ELR (cell line): ENCODE data around the gene PLRG1.
"Not testable (repeated sequence)": the region's sequence is repeated elsewhere in the genome, so short reads cannot be mapped to it uniquely, and the experiment has no call there.

Experiments used
- DNase-seq: peaks from one replicate; pipeline ENCODE4 v3.0.0-alpha.2; 2015; ENCODE audit warnings: low read depth

Gene PLRG1

DNA sequence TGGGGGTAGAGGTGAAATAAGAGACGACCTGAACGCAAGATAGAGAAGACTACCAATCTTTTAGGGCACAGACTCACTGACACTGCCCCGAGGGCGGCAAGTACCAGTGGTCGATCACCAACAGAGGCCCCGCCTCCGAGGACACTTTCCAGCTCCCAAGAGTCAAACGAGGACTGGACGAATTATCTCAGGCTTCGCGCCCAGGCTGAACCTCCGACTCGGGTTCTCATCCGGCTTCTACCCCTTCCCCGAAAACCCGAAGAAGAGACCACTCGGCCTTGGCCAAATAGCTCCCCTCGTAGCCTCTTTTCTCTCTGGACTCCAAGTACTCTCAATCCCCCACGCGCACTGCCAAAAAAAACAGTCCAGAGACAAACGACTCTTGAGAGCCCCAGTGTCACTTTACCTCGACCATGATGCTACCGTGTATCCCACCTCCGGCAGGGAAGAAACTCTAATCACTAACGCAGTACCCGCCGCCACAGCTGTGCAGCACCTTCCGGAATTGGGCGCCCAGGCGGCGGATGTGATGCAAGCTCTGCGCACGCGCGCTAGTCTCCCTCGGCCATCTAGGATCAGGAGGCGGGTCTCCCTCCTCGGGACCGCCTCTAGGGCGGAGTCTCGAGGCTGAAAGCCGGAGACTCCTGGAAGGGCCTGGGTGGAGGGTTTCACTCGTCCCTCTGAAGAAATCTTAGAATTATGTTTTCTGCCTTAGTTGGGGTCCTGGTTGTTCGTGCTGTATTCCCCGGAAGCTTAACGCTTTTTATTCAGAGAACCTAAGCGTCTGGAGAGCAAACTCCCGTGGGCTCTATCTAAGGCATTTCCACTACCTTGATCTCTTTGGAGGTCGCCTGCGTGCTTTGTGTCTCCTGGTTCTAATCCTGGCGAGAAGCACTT is at the start of gene PLRG1:
TSS of gene PLRG1 (minus strand) at position 507 of the 897 bp plus-strand sequence. CDS start at position 415, 92 bp downstream.
- DNase-seq: peak; percentile 94

DNA sequence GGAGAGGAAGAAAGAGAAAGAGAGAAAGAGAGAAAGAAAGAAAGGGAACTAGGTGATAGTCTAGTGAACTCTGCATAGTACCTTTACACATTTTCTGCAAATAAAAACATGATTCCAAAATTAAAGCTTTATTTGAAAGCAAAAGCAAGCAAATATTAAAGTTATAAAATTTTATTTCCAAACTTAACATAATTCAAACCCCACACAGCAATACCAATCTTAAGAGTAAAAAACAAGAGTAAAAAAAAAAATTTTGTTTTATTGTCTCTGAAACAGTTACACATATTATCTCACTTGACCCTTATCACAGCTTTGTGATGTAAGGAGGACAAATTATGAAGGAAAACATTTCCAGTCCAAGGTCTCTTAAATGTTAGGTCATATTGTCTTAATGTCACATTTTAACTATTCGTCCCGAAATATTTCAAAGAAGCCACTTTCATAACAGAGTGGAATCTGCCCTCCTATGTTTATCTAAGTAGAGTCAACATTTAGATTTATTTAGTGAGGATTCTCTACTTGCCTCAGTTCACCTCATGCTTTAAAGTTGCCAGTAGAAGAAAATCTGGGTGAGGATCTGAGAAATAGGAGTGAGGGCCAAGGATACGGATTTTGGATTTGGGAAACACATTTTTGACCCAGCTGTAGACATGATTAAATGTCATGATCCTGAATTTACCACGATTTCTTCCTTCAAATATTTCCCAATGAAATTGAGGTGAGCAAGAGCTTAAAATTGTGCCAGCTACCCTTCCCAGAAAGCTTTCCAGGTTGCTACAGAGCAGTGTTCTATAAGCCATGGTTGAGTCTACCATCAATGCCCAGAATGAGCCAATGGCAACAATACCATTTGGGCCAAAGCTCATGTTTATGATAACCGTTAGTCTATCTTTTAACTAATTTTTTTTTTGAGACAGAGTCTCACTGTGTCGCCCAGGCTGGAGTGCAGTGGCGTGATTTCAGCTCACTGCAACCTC is 47.9 kb upstream of the PLRG1 start:
- no peak for DNase-seq

DNA sequence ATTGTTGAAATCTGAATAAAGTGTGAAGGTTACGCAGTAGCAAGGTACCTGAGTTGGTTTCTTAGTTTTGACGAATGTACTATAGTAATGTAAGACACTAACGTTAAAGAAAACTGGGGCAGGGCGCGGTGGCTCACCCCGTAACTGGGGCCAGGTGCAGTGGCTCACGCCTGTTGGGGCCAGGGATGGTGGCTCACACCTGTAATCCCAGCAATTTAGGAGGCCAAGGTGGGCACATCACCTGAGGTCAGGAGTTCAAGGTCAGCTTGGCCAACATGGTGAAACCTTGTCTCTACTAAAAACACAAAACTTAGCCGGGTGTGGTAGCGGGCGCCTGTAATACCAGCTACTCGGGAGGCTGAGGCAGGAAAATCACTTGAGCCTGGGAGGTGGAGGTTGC is 47.1 kb upstream of the PLRG1 start:
- DNase-seq: not testable (repeated sequence)

DNA sequence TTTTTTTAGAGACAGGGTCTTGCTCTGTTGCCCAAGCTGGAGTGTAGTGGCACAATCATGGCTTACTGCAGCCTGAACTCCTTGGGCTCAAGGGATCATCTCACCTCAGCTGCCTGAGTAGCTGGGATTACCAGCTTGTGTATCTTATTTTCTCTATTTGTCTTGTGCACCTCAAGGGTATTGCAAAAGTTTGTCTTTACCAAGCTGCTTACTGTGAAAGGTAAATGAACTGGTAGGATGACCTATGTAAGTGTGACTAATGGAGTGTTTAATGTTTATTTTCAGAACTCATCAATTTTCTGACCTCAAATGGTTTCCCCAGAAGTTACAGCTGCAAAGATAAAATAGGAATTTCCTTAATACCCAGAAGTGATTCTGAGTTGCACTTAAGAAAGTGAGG is 45.6 kb upstream of the PLRG1 start:
- DNase-seq: no peak

- DNase-seq: not testable (repeated sequence)
Measured at GRCh38 chr4:154594343-154594742, 44.1 kb upstream of the PLRG1 start.

DNA sequence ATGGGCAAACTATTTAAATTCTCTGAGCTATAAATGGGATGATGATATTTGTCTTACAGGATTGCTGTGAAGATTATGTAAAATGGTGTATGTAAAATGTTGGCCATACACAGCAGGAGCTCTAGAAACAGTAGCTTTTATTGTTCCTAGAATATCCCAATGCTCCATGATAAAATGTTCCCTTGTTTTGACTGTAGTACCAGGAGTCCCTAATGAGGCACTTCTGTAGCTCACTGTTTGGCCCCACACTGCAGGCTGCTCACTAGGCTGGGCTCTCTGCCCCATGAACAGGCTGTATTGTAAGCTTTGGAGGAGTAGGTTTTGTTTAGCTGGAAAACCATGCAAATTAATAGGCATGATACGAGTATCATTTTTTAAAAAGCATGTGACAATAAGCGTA is 43.7 kb upstream of the PLRG1 start:
- DNase-seq: no peak

GRCh38 chr4:154591890-154592289 is 41.7 kb upstream of the PLRG1 start:
- DNase-seq: no peak

DNA sequence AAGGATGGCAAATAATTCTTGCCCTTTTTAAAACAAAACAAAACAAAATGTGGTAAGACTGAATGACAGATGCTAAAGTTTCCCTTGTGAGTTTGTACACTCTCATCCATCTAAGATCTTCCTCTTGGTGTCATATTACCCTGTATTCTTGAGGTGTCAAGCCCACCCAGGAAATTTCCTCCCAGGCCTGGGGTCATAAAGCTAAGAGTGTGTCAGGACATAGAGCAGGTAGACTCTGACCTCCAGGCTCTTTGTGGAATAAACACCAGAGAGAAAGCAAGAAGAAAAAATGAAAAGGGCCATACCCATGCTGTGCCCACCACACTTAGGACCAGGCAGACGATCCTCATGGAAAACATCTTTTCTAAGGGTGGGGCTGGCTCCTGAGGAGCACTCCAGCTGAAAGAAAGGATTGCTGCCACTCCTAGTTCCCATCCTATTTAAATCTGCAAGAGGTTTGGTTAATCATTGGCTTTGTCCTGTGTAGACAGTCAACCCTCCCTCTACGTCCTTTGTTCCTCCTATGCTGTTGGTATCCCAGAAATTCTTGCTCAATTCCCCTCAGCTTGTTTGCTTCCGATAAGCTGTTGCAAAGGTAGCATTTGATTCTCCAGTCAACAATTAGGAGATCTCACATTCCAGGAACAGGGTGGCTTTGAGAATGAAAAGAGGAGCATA is 40.3 kb upstream of the PLRG1 start, which contains the start of gene FGA:
TSS of gene FGA (minus strand) at position 414 of the 678 bp plus-strand sequence. CDS start at position 359, 55 bp downstream.
- no peak for DNase-seq

DNA sequence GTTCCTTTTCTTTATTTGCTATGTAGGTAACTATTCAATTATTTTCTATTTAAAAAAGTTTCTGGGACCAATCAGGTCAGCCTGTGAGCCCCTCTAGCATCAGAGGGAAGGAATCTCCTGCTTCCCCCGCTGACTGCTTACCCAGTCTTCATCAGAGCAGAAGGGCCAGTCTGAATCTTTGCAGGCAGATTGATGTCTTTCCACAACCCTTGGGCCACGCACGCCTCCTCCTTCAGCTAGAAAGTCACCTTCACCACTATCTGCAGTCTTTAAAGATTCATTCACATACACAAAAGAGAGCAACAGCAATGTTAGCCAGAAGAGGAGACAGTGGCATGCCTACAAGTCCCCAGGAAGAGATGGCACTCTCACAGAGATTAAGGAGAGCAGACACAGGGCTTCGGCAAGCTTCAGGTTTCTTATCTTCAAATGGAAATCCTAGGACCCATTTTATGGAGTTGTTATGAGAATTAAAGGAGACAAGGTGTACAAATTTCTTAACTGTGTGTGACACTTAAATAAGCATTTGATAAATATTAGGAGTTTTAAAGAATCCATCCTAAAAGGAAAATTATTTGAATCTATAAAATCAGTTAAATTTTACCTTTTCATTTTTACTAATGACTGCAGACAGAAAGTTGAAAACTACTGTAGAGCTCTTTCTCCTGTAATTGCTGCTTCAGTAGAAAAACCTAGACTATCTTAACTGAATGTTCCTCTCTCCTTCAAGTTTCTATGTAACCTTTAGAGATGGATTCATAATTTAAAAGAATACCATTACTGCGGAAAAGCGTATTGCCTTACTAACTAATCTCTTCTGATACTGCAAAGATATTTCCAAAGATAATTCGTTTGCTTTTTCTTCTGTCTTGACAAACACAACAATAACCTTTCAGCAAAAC is 39.3 kb upstream of the PLRG1 start:
- no peak for DNase-seq

DNA sequence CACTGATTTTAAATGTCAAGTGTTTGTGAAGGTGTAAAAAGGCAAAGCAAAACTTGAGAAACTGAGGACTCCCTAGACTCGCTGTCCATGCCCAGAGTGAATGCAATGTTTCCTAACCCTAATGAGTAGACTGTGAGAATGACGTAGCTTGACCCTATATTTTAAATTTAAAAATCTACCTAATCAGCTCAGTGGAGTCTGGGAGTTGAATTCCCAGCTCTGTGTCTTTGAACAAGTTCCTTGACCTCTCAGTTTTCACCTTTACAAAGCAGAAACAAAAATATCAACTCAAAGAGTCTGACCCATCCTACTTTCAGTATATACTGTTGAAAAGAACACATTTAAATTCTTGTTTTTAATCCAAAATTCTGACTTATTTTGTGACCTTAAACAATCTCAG is 38.0 kb upstream of the PLRG1 start:
- no peak for DNase-seq

DNA sequence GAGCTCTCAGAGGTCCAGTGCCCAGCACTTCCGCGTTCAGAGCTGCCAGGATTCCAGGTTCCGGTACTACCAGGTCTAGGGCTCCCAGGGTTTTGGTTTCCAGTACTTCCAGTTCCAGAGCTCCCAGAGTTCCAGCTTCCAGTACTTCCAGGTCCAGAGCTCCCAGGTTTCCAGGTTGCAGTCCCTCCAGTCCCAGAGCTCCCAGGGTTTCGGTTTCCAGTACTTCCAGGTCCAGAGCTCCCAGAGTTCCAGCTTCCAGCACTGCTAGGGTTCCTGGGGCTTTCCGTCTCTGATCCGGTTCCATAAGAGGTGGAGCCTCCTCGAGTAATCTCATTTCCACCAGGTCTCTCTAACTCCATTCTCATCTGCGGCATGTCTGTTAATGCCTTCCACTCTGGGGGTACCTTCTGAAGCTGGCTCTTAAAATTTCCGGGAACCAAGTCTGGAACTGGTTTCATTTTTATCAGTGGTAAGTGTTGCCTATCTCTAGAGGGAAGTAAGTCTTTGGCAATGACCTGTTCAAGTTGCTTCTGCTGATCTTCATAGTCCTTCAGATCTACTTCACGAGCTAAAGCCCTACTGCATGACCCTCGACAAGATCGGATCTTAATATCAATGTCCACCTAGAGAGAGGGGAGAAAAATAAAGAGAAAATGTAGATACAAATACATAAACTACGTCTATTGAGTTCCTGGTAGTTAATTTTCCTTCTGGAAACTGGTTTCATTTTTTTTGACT is 36.3 kb upstream of the PLRG1 start:
- DNase-seq: no peak

GRCh38 chr4:154585369-154586018 is 35.3 kb upstream of the PLRG1 start:
- DNase-seq: no peak

- no peak for DNase-seq
Measured at GRCh38 chr4:154584259-154584658, 34.1 kb upstream of the PLRG1 start.

- no peak for DNase-seq
Measured at GRCh38 chr4:154583677-154584076, 33.5 kb upstream of the PLRG1 start.

GRCh38 chr4:154583230-154583629 is 33.0 kb upstream of the PLRG1 start:
- no peak for DNase-seq

- no peak for DNase-seq
Measured at GRCh38 chr4:154582723-154583122, 32.5 kb upstream of the PLRG1 start.

- no peak for DNase-seq
Measured at GRCh38 chr4:154579927-154580326, 29.7 kb upstream of the PLRG1 start.

DNA sequence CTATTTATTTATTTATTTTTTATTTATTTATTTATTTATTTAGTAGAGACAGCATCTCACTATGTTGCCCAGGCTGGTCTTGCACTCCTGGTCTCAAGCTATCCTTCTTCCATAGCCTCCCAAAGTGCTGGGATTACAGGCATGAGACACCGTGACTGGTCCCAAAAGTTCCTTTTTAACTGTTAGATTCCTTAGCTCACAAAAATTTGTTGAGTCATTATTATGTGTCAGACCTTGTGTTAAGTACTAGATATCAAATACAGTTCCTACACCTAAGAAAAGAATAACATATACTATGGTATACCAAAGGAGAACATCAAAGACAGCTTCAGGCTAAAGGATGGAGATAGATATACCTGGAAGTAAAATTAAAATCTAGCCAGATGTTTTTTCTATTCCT is 28.7 kb upstream of the PLRG1 start:
- no peak for DNase-seq

DNA sequence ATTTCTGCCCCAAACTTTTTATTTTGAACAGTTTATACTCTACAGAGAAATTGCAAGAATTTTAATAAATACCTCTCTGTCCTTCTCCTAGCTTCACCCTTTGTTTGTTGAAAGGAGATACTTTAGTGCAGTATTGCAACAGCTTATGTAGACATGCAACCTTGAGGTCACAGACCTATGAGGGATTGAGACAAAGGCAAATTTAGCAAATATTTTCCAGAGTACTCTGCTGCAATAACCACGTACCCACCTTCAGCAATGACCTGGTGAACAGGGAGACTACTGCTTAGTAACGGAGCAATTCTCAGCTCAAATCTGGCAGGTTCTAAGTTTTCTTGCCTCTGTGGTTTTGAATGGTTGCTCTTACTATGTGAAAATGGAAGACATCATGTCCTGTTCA is 27.1 kb upstream of the PLRG1 start:
- DNase-seq: no peak

- DNase-seq: no peak
Measured at GRCh38 chr4:154574311-154574710, 24.1 kb upstream of the PLRG1 start.
